Measurements from ENCODE around the gene CIAO2B. TPM values are rescaled to one million over a fixed set of nuclear protein-coding genes. Genes with fewer than 3 reads are reported as not detected.

The CIAO2B gene
- 80.8 TPM for polyA plus RNA-seq (2013, experiment 1 of 2)
- polyA plus RNA-seq (2013, experiment 2 of 2) = 79.9 TPM

GRCh38 chr16:66934138-66934838 is at the start of gene CIAO2B:
TSS of gene CIAO2B (minus strand) at chr16:66934402. CDS start at chr16:66934364, 38 bp downstream.
- Histone ChIP-seq H3K18ac (ENCODE audit: low read length) (peak within 1 kb of the TSS; percentile 9), H3K27me3 (ENCODE audit: insufficient read depth, low read length, poor library complexity) (no peaks in the 10 kb centered on the region), H3K4me3 (ENCODE audit: low read length) (peak within 1 kb of the TSS; percentile 76), H3K27ac (ENCODE audit: low read depth, low read length) (no peak within 1 kb of the TSS), H2BK120ac (ENCODE audit: low read depth, low read length) (no peak within 1 kb of the TSS), H3K36me3 (ENCODE audit: control insufficient read depth, insufficient read depth, low read length) (no peaks in the 10 kb centered on the region), H4K8ac (ENCODE audit: low read depth, low read length) (no peak within 1 kb of the TSS), H2BK15ac (replicated peaks; ENCODE audit: low read depth) (no peak within 1 kb of the TSS), H3K9ac (ENCODE audit: low read length) (peak within 1 kb of the TSS; percentile 81), H3K79me2 (ENCODE audit: control insufficient read depth, insufficient read depth, low read length) (no peaks in the 10 kb centered on the region), H3K4me2 (ENCODE audit: low read length) (peak within 1 kb of the TSS; percentile 79), H3K79me1 (ENCODE audit: low read length) (peaks cover 6% of the 10 kb centered on the region), H4K5ac (ENCODE audit: low read length) (no peak within 1 kb of the TSS), H3K4ac (ENCODE audit: low read depth, low read length) (peak within 1 kb of the TSS; percentile 11), H3K4me1 (ENCODE audit: control insufficient read depth, low read depth, low read length) (peaks cover 5% of the 10 kb centered on the region), H2BK5ac (ENCODE audit: low read length) (no peak within 1 kb of the TSS), H3K56ac (ENCODE audit: low read length) (peak within 1 kb of the TSS; percentile 91), H3K23ac (ENCODE audit: low read length) (peak within 1 kb of the TSS; percentile 48), H2AK5ac (ENCODE audit: low read length) (peak within 1 kb of the TSS; percentile 32)
- no CpG with 5 or more reads among the region's 76 CpGs for WGBS (ENCODE audit: extremely low coverage, insufficient coverage, low lambda C conversion rate)
- DNase-seq = peak; percentile 86

DNA sequence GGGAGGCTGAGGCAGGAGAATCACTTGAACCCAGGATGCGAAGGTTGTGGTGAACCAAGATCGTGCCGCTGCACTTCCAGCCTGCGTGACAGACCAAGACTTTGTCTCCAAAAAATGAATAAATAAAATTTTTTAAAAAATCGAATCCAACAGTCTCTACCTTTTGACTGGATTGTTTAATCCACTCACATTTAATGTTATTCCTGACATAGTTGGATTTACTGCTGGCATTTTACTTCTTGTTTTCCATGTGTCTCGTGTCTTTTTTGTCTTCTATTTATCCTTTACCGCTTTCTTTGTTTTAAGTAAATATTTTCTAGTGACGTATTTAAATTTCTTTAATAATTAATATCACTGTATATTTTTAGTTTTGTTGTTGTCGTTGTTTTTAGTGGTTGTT is 48.8 kb upstream of the CIAO2B start:
- Histone ChIP-seq H3K4me3 (ENCODE audit: low read length) (no peak overlapping the region), H4K8ac (ENCODE audit: low read depth, low read length) (no peak overlapping the region), H3K79me1 (ENCODE audit: low read length) (no peaks in the 10 kb centered on the region), H3K18ac (ENCODE audit: low read length) (no peak overlapping the region), H3K4me1 (ENCODE audit: control insufficient read depth, low read depth, low read length) (no peaks in the 10 kb centered on the region), H3K4ac (ENCODE audit: low read depth, low read length) (no peak overlapping the region), H3K36me3 (ENCODE audit: control insufficient read depth, insufficient read depth, low read length) (no peaks in the 10 kb centered on the region), H3K4me2 (ENCODE audit: low read length) (no peak overlapping the region), H3K23ac (ENCODE audit: low read length) (no peak overlapping the region), H3K27me3 (ENCODE audit: insufficient read depth, low read length, poor library complexity) (no peaks in the 10 kb centered on the region), H2BK5ac (ENCODE audit: low read length) (no peak overlapping the region), H2BK120ac (ENCODE audit: low read depth, low read length) (no peak overlapping the region), H4K5ac (ENCODE audit: low read length) (no peak overlapping the region), H3K56ac (ENCODE audit: low read length) (no peak overlapping the region), H2AK5ac (ENCODE audit: low read length) (no peak overlapping the region), H3K79me2 (ENCODE audit: control insufficient read depth, insufficient read depth, low read length) (no peaks in the 10 kb centered on the region), H3K27ac (ENCODE audit: low read depth, low read length) (no peak overlapping the region), H3K9ac (ENCODE audit: low read length) (no peak overlapping the region), H2BK15ac (replicated peaks; ENCODE audit: low read depth) (no peak overlapping the region)
- DNase-seq = no peak
- 100% methylated on average over 2 of the region's 9 CpGs for WGBS (ENCODE audit: extremely low coverage, insufficient coverage, low lambda C conversion rate)

GRCh38 chr16:66979011-66979717 is 45.0 kb upstream of the CIAO2B start:
- no peaks in the 10 kb centered on the region for H3K79me1 ChIP-seq (ENCODE audit: low read length)
- no peak overlapping the region for H4K8ac ChIP-seq (ENCODE audit: low read depth, low read length)
- H2AK5ac ChIP-seq (ENCODE audit: low read length) = no peak overlapping the region
- H3K4me3 ChIP-seq (ENCODE audit: low read length) = no peak overlapping the region
- H4K5ac ChIP-seq (ENCODE audit: low read length) = no peak overlapping the region
- no peak overlapping the region for H3K27ac ChIP-seq (ENCODE audit: low read depth, low read length)
- no peak overlapping the region for H3K4ac ChIP-seq (ENCODE audit: low read depth, low read length)
- no peaks in the 10 kb centered on the region for H3K4me1 ChIP-seq (ENCODE audit: control insufficient read depth, low read depth, low read length)
- no peak overlapping the region for H2BK5ac ChIP-seq (ENCODE audit: low read length)
- no peaks in the 10 kb centered on the region for H3K27me3 ChIP-seq (ENCODE audit: insufficient read depth, low read length, poor library complexity)
- H3K23ac ChIP-seq (ENCODE audit: low read length) = no peak overlapping the region
- H3K56ac ChIP-seq (ENCODE audit: low read length) = no peak overlapping the region
- no CpG with 5 or more reads among the region's 16 CpGs for whole genome bisulfite sequencing (ENCODE audit: extremely low coverage, insufficient coverage, low lambda C conversion rate)
- no peaks in the 10 kb centered on the region for H3K36me3 ChIP-seq (ENCODE audit: control insufficient read depth, insufficient read depth, low read length)
- no peak for DNase-seq
- H3K79me2 ChIP-seq (ENCODE audit: control insufficient read depth, insufficient read depth, low read length) = no peaks in the 10 kb centered on the region
- H3K18ac ChIP-seq (ENCODE audit: low read length) = no peak overlapping the region
- H2BK15ac ChIP-seq (replicated peaks; ENCODE audit: low read depth) = no peak overlapping the region
- no peak overlapping the region for H3K4me2 ChIP-seq (ENCODE audit: low read length)
- H3K9ac ChIP-seq (ENCODE audit: low read length) = no peak overlapping the region
- H2BK120ac ChIP-seq (ENCODE audit: low read depth, low read length) = no peak overlapping the region

- H3K27me3 ChIP-seq (ENCODE audit: insufficient read depth, low read length, poor library complexity) = no peaks in the 10 kb centered on the region
- no peaks in the 10 kb centered on the region for H3K4me1 ChIP-seq (ENCODE audit: control insufficient read depth, low read depth, low read length)
- H3K27ac ChIP-seq (ENCODE audit: low read depth, low read length) = no peak overlapping the region
- no peak overlapping the region for H4K8ac ChIP-seq (ENCODE audit: low read depth, low read length)
- no peaks in the 10 kb centered on the region for H3K36me3 ChIP-seq (ENCODE audit: control insufficient read depth, insufficient read depth, low read length)
- H2BK15ac ChIP-seq (replicated peaks; ENCODE audit: low read depth) = no peak overlapping the region
- H3K79me2 ChIP-seq (ENCODE audit: control insufficient read depth, insufficient read depth, low read length) = no peaks in the 10 kb centered on the region
- H2AK5ac ChIP-seq (ENCODE audit: low read length) = no peak overlapping the region
- H3K56ac ChIP-seq (ENCODE audit: low read length) = no peak overlapping the region
- no peak overlapping the region for H3K18ac ChIP-seq (ENCODE audit: low read length)
- H4K5ac ChIP-seq (ENCODE audit: low read length) = no peak overlapping the region
- no peak overlapping the region for H3K4me2 ChIP-seq (ENCODE audit: low read length)
- H3K4me3 ChIP-seq (ENCODE audit: low read length) = no peak overlapping the region
- no peak overlapping the region for H2BK120ac ChIP-seq (ENCODE audit: low read depth, low read length)
- H3K79me1 ChIP-seq (ENCODE audit: low read length) = no peaks in the 10 kb centered on the region
- H3K23ac ChIP-seq (ENCODE audit: low read length) = no peak overlapping the region
- peak; percentile 84 for DNase-seq
- no peak overlapping the region for H3K4ac ChIP-seq (ENCODE audit: low read depth, low read length)
- H3K9ac ChIP-seq (ENCODE audit: low read length) = no peak overlapping the region
- WGBS (ENCODE audit: extremely low coverage, insufficient coverage, low lambda C conversion rate) = no CpG with 5 or more reads among the region's 15 CpGs
- no peak overlapping the region for H2BK5ac ChIP-seq (ENCODE audit: low read length)
These were observed 43.3 kb upstream of the CIAO2B start for GRCh38 chr16:66977341-66978113.

GRCh38 chr16:66976746-66977145 is 42.5 kb upstream of the CIAO2B start:
- Histone ChIP-seq H4K5ac (ENCODE audit: low read length) (no peak overlapping the region), H2BK120ac (ENCODE audit: low read depth, low read length) (no peak overlapping the region), H3K27ac (ENCODE audit: low read depth, low read length) (no peak overlapping the region), H3K4me2 (ENCODE audit: low read length) (no peak overlapping the region), H3K79me2 (ENCODE audit: control insufficient read depth, insufficient read depth, low read length) (no peaks in the 10 kb centered on the region), H3K4me3 (ENCODE audit: low read length) (no peak overlapping the region), H3K27me3 (ENCODE audit: insufficient read depth, low read length, poor library complexity) (no peaks in the 10 kb centered on the region), H4K8ac (ENCODE audit: low read depth, low read length) (no peak overlapping the region), H3K56ac (ENCODE audit: low read length) (no peak overlapping the region), H3K4ac (ENCODE audit: low read depth, low read length) (no peak overlapping the region), H2BK5ac (ENCODE audit: low read length) (no peak overlapping the region), H3K23ac (ENCODE audit: low read length) (no peak overlapping the region), H3K4me1 (ENCODE audit: control insufficient read depth, low read depth, low read length) (no peaks in the 10 kb centered on the region), H3K18ac (ENCODE audit: low read length) (no peak overlapping the region), H3K36me3 (ENCODE audit: control insufficient read depth, insufficient read depth, low read length) (no peaks in the 10 kb centered on the region), H3K9ac (ENCODE audit: low read length) (no peak overlapping the region), H3K79me1 (ENCODE audit: low read length) (no peaks in the 10 kb centered on the region), H2AK5ac (ENCODE audit: low read length) (no peak overlapping the region), H2BK15ac (replicated peaks; ENCODE audit: low read depth) (no peak overlapping the region)
- no peak for DNase-seq
- WGBS (ENCODE audit: extremely low coverage, insufficient coverage, low lambda C conversion rate) = no CpG with 5 or more reads among the region's 13 CpGs

All from mesendoderm (in vitro differentiated cells).